Endothelial cell of umbilical vein (primary cell): ENCODE data around the gene RPS6KB1. TPM values are rescaled to one million over a fixed set of nuclear protein-coding genes. Genes with fewer than 3 reads are reported as not detected.

ENCODE experiments used
- BruUV-seq: library from RNA; stranded (reverse); fragments of 400-500 nt; replicated peaks from 2 replicates; lab custom pipeline; 2021; lab: Mats Ljungman, UMichigan
- CTCF ChIA-PET: fragments of 300-600, 350-600 bp; sonication (Branson Sonifier 250); formaldehyde crosslinking; loops from one replicate; lab custom pipeline; 2021; ENCODE audit warnings: antibody characterized with exemption, inconsistent platforms; lab: Charles Lee
- POLR2A ChIA-PET: fragments of 300-600, 350-600 bp; sonication (Branson Sonifier 250); formaldehyde crosslinking; loops from one replicate; lab custom pipeline; 2021; ENCODE audit warnings: antibody characterized with exemption, inconsistent platforms; lab: Charles Lee
- DNase-seq: peaks from one replicate; pipeline ENCODE4 v3.0.0-alpha.2; 2011; ENCODE audit warnings: low read depth, low spot score
- FAIRE-seq: peaks from 2 replicates; lab custom pipeline; 2011; peaks lifted over from hg19 to GRCh38; lab: Jason Lieb, UNC
- H2AFZ ChIP-seq: 2 replicates; pipeline ENCODE4 v1.6.0; 2012; ENCODE audit warnings: low read depth, low read length, control low read depth, inconsistent platforms
- H3K27ac ChIP-seq: 2 replicates; pipeline ENCODE4 v1.5.1; 2011; ENCODE audit warnings: low read depth, mild to moderate bottlenecking, control low read depth, low read length, moderate library complexity; ENCODE audit not compliant: insufficient read depth
- H3K27me3 ChIP-seq, 2 experiments: 2 replicates each; pipeline versions ENCODE4 v1.6.0 to v1.6.1; 2011; ENCODE audit warnings: low read length in 2 of 2, mixed read lengths in 1 of 2; ENCODE audit not compliant: control insufficient read depth in 2 of 2, insufficient read depth in 2 of 2
- H3K36me3 ChIP-seq, 2 experiments: 2 replicates in 1 of 2; 3 replicates in 1 of 2; pipeline ENCODE4 v1.5.1; 2011; ENCODE audit warnings: low read length in 2 of 2, mild to moderate bottlenecking in 1 of 2, moderate library complexity in 1 of 2; ENCODE audit not compliant: control insufficient read depth in 2 of 2, insufficient read depth in 2 of 2; ENCODE audit errors: extremely low read depth in 1 of 2
- H3K4me1 ChIP-seq: 3 replicates; pipeline ENCODE4 v1.5.1; 2011; ENCODE audit warnings: mild to moderate bottlenecking, low read length; ENCODE audit not compliant: control insufficient read depth, insufficient read depth; ENCODE audit errors: extremely low read depth
- H3K4me2 ChIP-seq: 2 replicates; pipeline ENCODE4 v1.6.1; 2011; ENCODE audit warnings: low read length, control low read depth, mixed read lengths; ENCODE audit not compliant: insufficient read depth
- H3K4me3 ChIP-seq, 3 experiments: fragments of 200-600 bp in 1 of 3; sonication (generic), shearing (Covaris generic) in 1 of 3; replicated peaks in 1 of 3; 2 replicates each; pipeline ENCODE4 v1.5.1; 2011 to 2016; ENCODE audit warnings: control low read depth in 3 of 3, low read length in 3 of 3, mild to moderate bottlenecking in 2 of 3, inconsistent platforms in 1 of 3, low read depth in 1 of 3, moderate library complexity in 1 of 3; ENCODE audit not compliant: insufficient read depth in 1 of 3
- H3K79me2 ChIP-seq: 2 replicates; pipeline ENCODE4 v1.6.0; 2012; ENCODE audit warnings: low read length, inconsistent platforms; ENCODE audit not compliant: control insufficient read depth, insufficient read depth
- H3K9ac ChIP-seq: replicated peaks from 2 replicates; pipeline ENCODE3; 2011; ENCODE audit warnings: low read length, control low read depth; ENCODE audit not compliant: insufficient read depth; ENCODE audit errors: extremely low read depth
- H3K9me1 ChIP-seq: replicated peaks from 3 replicates; pipeline ENCODE4 v1.6.0; 2011; ENCODE audit warnings: mild to moderate bottlenecking, low read length; ENCODE audit not compliant: control insufficient read depth, insufficient read depth; ENCODE audit errors: extremely low read depth
- H3K9me3 ChIP-seq: replicated peaks from 2 replicates; pipeline ENCODE4 v1.5.1; 2012; ENCODE audit warnings: low read length, inconsistent platforms; ENCODE audit not compliant: control insufficient read depth, insufficient read depth
- H4K20me1 ChIP-seq: replicated peaks from 2 replicates; pipeline ENCODE3; 2011; ENCODE audit warnings: mild to moderate bottlenecking, low read length; ENCODE audit not compliant: control insufficient read depth, insufficient read depth; ENCODE audit errors: extremely low read depth
- EZH2 ChIP-seq: IDR thresholded peaks from 2 replicates; pipeline ENCODE4 v1.6.1; 2012; ENCODE audit warnings: borderline replicate concordance, low read depth, mild to moderate bottlenecking, moderate library complexity, low read length, inconsistent platforms; ENCODE audit not compliant: severe bottlenecking
- FOS ChIP-seq: IDR thresholded peaks from 2 replicates; pipeline ENCODE4 v1.6.1; 2011; ENCODE audit warnings: mild to moderate bottlenecking, low read length, moderate library complexity, borderline replicate concordance; ENCODE audit not compliant: insufficient read depth
- GATA2 ChIP-seq: IDR thresholded peaks from 2 replicates; pipeline ENCODE4 v1.7.0; 2011; ENCODE audit warnings: low read depth, mild to moderate bottlenecking, moderate library complexity, mixed read lengths, low read length; ENCODE audit not compliant: insufficient read length, insufficient read depth
- JUN ChIP-seq: IDR thresholded peaks from 2 replicates; pipeline ENCODE4 v1.6.1; 2011; ENCODE audit warnings: borderline replicate concordance, low read depth; ENCODE audit not compliant: insufficient read length, insufficient read depth
- MYC ChIP-seq: IDR thresholded peaks from one replicate; pipeline ENCODE4 v1.6.1; 2011; ENCODE audit warnings: mild to moderate bottlenecking, low read depth, low read length
- POLR2A ChIP-seq: IDR thresholded peaks from 2 replicates; pipeline ENCODE4 v1.6.1; 2012; ENCODE audit warnings: low read depth, mild to moderate bottlenecking, control low read depth, low read length
- POLR2AphosphoS5 ChIP-seq: IDR thresholded peaks from 2 replicates; pipeline ENCODE4 v1.6.1; 2012; ENCODE audit warnings: low read depth, mild to moderate bottlenecking, control low read depth, low read length, moderate library complexity; ENCODE audit not compliant: insufficient read depth
- dilution Hi-C: fragments of 300-500 bp; cut with MboI; formaldehyde crosslinking; loops from one replicate; pipeline ENCODE4 v1.15.0; 2019; ENCODE audit warnings: low sequenced_read_pairs; ENCODE audit not compliant: extremely low pct_ligation_motif_present
- intact Hi-C: fragments of 100-400 bp; cut with micrococcal nuclease; formaldehyde crosslinking; loops from one replicate; pipeline ENCODE4 v1.10.0; 2022
- polyA plus RNA-seq, 4 experiments: library from polyadenylated mRNA; depleted of rRNA in 3 of 4; stranded (reverse) in 3 of 4; unstranded in 1 of 4; fragments of >200 nt; gene quantifications; 2 replicates each; pipeline versions ENCODE4 v1.2.1 to v1.2.3, GENCODE V29; 2011 to 2012; ENCODE audit warnings: missing spikeins in 1 of 4
- total RNA-seq: library from RNA; stranded (reverse); gene quantifications from 2 replicates; pipeline ENCODE4 v1.2.3, GENCODE V29; 2021
- TF ChIP-seq, protein P1 (sequence below), 2 donors: IDR thresholded peaks; 1 replicate in 1 of 2; 2 replicates in 1 of 2; pipeline ENCODE4 v1.5.1; 2011; ENCODE audit warnings: low read length in 2 of 2, mild to moderate bottlenecking in 2 of 2, moderate library complexity in 2 of 2, control low read depth in 1 of 2, inconsistent platforms in 1 of 2, low read depth in 1 of 2; ENCODE audit not compliant: insufficient read depth in 1 of 2; ENCODE audit errors: extremely low read depth in 1 of 2
- TF ChIP-seq, protein P2 (sequence below): IDR thresholded peaks from 2 replicates; pipeline ENCODE4 v1.6.1; 2011; ENCODE audit not compliant: insufficient read depth, insufficient read length

RPS6KB1 gene
- total and polyA plus RNA-seq, 2 donors (not counting 3 experiments of a cell fraction or from before 2014, with no cell fraction given) = 5.4 to 45.7 TPM

DNA sequence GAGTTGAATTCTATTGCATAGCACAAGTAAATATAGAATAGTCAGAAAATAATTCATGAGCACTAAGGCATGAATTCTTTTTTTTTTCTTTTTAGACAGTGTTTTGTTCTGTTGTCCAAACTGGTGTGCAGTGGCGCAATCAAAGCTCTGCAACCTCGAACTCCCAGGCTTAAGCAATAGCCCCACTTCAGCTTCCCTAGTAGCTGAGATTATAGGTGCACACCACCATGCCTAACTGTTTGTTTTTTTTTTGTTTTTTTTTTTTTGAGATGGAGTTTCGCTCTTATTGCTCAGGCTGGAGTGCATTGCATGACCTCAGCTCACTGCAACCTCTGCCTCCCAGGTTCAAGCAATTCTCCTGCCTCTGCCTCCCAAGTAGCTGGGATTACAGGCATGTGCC is 16.8 kb upstream of the RPS6KB1 start:
- FAIRE-seq = no peak
- intact Hi-C loops = no loop called here

More for the DNA sequence above, 16.8 kb upstream of the RPS6KB1 start:
- Histone ChIP-seq H3K4me2 (no peak overlapping the region), H3K36me3 (peaks cover 0 to 6% of the 10 kb centered on the region in 2 experiments), H3K4me3 (no peak overlapping the region), H3K4me1 (no peaks in the 10 kb centered on the region), H3K27ac (no peak overlapping the region), H3K9me1 (no peaks in the 10 kb centered on the region), H3K9ac (no peak overlapping the region), H3K9me3 (no peaks in the 10 kb centered on the region), H2AFZ (no peak overlapping the region), H4K20me1 (no peaks in the 10 kb centered on the region), H3K27me3 (no peaks in the 10 kb centered on the region), H3K79me2 (no peaks in the 10 kb centered on the region)
- ChIA-PET POLR2A (no interaction called here), CTCF (interaction anchor here (0.8 kb wide), 2 partner anchors 16 kb away, joined by 4 to 5 read pairs; partner anchors contain the start of gene TUBD1)
- dilution Hi-C loops = loop anchor here (10.0 kb wide), 1 partner anchor 131 kb away; no protein-coding TSS in a partner anchor
- TF ChIP-seq MYC (no peak), POLR2A (no peak), JUN (no peak), FOS (no peak), GATA2 (no peak), POLR2AphosphoS5 (no peak), EZH2 (no peak)
- TF ChIP-seq, protein P1, sequence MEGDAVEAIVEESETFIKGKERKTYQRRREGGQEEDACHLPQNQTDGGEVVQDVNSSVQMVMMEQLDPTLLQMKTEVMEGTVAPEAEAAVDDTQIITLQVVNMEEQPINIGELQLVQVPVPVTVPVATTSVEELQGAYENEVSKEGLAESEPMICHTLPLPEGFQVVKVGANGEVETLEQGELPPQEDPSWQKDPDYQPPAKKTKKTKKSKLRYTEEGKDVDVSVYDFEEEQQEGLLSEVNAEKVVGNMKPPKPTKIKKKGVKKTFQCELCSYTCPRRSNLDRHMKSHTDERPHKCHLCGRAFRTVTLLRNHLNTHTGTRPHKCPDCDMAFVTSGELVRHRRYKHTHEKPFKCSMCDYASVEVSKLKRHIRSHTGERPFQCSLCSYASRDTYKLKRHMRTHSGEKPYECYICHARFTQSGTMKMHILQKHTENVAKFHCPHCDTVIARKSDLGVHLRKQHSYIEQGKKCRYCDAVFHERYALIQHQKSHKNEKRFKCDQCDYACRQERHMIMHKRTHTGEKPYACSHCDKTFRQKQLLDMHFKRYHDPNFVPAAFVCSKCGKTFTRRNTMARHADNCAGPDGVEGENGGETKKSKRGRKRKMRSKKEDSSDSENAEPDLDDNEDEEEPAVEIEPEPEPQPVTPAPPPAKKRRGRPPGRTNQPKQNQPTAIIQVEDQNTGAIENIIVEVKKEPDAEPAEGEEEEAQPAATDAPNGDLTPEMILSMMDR (IDR thresholded peaks at IDR 0.05; ENCODE audit: extremely low read depth in 1 of 2, insufficient read depth in 1 of 2, low read depth in 1 of 2, low read length in 2 of 2) = no peak
- TF ChIP-seq, protein P2, sequence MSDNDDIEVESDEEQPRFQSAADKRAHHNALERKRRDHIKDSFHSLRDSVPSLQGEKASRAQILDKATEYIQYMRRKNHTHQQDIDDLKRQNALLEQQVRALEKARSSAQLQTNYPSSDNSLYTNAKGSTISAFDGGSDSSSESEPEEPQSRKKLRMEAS = no peak
- no peak for DNase-seq
- no TSS peak for BruUV-seq
